ENCODE measurements around the gene ELF1.

GRCh38 chr13:41040584-41041334 is 21.6 kb upstream of the ELF1 start:
- TF ChIP-seq CTCF (IDR thresholded peaks at IDR 0.05) (no peak), POLR2A (IDR thresholded peaks at IDR 0.05) (no peak)
